Measurements from ENCODE around the gene RYR3. TPM values are rescaled to one million over a fixed set of nuclear protein-coding genes. Genes with fewer than 3 reads are reported as not detected.
"Not testable (repeated sequence)": the region's sequence is repeated elsewhere in the genome, so short reads cannot be mapped to it uniquely, and the experiment has no call there.

RYR3 gene
- total RNA-seq, 2 experiments from 2014 or later: not detected

DNA sequence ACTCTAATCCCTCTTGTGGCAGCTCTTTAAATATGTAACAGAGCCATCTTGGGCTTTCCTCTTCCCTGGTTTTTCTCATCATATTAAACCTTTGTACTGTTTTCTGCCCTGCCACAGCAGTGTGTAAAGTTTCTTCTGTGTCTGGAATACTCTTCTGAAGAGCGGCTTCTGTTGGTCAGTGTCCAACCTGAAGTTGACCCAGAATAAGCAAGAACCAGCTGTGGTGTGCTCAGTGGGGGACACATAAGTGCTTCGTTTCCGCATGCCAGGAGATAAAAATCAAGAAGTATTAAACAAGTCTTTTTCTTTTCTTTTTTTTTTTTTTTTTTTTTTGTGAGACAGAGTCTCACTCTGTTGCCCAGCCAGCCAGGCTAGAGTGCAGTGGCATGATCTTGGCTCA is 484.3 kb downstream of the RYR3 start:
- CTCF ChIA-PET: no interaction called here

DNA sequence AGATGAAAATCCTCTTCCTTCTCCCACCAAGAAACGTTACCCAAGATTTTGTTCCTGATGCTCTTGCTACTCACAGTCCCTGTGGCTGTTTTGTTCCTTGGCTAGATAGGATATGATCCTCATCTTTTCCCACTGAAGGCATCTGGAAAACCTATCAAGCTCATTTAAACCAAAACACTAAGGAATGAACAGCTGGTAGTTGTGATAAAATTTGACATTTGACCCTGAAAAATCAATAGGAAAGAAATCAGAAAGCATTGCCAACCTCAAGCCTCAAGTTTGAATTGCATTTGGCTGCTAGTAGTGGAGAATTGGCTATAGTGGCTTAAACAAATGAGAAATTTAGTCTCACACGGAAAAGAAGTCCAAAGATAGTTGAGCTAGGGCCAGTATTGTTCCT is 486.9 kb downstream of the RYR3 start:
- ChIA-PET CTCF (no interaction called here), POLR2A (no interaction called here)

More for the DNA sequence above, 484.3 kb downstream of the RYR3 start:
- POLR2A ChIA-PET: no interaction called here

DNA sequence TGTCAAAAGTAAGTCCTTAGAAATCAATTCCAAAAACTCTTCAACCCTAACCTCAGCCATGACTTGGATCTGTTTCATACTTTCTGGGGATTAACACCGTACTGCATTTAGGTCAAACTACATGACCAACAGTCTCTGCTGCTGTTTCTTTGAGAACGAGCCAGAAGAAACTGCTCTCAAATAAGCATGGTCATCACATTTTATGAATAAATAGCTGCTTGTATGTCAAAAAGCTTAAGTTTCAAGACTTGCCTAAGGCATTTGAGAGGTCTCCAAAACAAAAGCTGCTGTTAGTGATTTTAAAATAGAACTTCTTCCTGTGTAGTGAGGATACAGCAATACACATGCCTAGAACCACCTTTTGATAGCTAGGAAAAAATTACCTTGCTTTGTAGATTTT is 491.2 kb downstream of the RYR3 start:
- POLR2A ChIA-PET: no interaction called here
- CTCF ChIA-PET: interaction anchor here (0.9 kb wide), 1 partner anchor 11 kb away, joined by 3 read pairs; no protein-coding TSS in a partner anchor

DNA sequence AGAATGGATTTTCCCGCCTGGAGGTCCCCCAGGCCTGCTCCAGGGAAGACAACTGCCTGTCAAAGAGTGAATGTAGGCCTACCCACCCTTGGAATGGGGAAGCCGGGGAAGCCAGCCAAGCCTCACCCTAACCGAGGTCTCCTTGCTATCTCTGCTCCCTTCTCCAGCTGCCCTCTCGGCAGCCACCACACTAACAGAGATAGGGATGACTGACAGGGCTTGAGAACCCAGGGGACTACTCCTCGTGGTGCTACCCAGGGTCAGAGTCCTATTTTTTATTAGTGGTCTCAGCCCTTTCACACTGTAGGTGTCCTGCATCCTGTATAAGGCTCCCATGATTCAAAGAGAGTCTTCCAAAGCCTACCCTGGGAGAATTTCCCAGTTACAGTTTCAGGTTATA is 496.9 kb downstream of the RYR3 start:
- ChIA-PET CTCF (no interaction called here), POLR2A (no interaction called here)

DNA sequence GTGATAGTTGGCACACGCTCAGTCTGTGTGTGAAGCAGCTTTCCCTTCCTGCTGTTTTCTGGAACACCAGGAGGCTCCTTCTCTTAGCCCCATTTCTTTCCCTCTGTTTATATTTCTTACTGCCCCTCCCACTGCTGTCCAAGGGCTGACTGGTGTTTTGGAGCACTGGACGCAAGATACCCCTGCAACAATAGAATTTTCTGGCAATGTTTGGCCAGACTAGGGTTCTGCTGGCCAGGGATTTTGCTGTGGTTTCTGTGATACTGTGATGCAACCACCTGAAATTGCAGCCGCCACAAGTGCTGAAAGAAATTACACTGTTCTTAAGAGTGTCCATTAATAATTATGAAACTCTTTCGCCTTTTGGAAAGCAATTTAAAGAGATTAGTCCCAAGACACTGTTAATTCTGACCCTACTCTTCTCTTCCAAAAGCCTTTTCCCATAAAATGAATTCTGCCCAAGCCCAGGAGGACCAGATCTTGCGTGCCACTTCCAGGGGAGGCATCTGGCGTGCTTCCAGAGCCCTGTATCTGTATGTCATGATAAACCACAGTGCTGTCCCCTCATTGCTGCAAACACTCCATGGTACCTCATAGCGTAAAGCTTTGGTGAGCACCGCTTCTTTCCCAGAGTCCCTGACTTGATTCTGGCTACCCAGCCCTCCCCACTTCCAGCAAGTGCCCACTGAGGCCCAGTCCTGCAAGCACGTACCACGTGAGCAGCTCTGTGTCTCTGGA is 498.1 kb downstream of the RYR3 start:
- CTCF ChIA-PET: no interaction called here
- POLR2A ChIA-PET: no interaction called here

DNA sequence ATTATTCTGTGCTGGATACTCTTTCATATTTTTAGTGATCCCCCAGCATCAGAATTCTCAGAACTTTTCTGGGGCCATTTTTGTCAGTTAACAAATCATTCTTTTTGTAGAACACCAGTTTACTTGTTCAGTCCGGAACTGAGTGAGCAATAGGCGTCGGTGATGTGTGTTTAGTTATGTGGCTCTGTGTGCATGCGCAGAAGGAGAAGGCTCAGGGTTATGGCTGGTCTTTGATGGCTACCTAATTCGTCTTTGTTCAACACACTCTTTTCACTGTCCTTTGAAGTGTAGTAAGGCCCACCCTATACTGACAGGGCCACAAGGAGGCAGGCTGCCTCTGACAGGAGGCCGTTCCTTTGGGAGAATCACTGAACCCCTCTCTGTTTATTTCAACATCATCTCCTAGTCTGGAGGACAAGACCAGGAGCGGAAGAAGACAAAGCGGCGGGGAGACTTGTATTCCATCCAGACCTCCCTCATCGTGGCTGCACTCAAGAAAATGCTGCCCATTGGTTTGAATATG is 499.4 kb downstream of the RYR3 start:
- CTCF ChIA-PET: interaction anchor here (0.7 kb wide), 1 partner anchor 26 kb away, joined by 3 read pairs; no protein-coding TSS in a partner anchor
- POLR2A ChIA-PET: no interaction called here

DNA sequence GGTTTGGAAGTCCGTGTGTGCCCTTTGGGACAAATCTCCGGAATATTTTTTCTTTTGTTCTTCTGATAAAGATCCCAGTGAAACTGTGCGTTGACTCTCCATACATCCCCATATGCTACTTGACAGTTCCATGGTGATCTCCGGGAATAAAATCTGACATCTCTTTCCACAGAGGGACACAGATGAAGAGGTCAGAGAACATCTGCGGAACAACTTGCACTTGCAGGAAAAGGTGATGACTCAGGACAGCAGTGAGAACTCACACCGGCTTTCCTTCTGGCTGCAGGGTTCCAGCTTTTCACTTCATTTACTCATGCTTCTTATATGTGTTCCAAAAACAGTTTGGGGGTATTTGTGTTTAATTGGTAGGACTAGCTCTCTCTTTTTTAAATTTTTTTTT is 500.0 kb downstream of the RYR3 start:
- ChIA-PET POLR2A (no interaction called here), CTCF (no interaction called here)

DNA sequence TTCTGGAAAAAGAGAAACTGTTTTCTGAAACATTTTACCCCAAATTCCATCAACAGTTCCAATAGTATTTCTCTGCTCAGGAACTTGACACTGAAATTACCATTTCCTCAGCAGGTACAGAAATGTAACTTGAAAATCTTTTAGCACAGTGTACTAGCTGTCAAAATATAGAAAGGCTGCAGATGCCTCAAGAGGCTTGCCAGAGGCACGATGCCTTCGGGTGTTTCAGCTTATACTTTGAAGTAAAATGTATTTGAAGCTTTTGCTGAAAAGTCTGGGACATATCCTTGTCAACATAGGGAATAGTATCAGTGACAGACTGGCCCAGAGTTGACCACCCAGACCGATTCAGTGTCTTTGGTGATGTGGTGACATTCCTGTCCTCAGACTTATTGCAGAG is 503.1 kb downstream of the RYR3 start:
- ChIA-PET CTCF (no interaction called here), POLR2A (no interaction called here)

DNA sequence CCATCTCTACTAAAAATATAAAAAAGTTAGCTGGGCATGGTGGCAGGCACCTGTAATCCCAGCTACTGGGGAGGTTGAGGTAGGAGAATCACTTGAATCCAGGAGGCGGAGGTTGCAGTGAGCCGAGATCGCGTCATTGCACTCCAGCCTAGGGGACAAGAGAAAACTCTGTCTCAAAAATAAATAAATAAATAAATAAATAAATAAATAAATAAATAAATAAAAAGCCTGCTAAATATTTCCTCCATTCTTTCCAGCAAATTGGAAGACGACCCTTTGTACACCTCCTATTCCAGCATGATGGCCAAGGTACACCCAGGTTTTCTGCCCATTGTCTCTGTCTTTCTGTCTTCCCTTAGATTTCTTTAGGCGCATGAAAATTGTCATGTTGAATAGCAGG is 508.7 kb downstream of the RYR3 start:
- CTCF ChIA-PET, POLR2A ChIA-PET: not testable (repeated sequence)

DNA sequence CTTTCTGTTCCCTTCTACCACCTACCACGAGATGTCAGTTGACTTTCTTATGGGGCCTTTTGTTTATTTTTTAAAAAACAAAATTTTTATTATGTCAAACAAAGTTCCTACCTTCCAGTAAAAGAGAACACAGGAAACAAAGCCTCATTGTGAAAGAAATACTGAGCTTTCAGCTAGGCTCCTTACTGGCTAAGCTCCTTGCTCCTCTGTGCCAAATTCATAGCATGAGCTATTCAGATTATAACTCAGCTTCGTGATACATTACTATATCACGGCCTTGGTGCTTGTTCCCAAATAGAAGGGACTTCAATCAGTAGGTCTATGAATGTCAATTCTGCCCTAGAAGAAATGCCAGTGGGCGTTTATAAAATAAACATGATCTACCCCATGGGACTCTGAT is 511.7 kb downstream of the RYR3 start:
- POLR2A ChIA-PET: no interaction called here
- CTCF ChIA-PET: no interaction called here

DNA sequence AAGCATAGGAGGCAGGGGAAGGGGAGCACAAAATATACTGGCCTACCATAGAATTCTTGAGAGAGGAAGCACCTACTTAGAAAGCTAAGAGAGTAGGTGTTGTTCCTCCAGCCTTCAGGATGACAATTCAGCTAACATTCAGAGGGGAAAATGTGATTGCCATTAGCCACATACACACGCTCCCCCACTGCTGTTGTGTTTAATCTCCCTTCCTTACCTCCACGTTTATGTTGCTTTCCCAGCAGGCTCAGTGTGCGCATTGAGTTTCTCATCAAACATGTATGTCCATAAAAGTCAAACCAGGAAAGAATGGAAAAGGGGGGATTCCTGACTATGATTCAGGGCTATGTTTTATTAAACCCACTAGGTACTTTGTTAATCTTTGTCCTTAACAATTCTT is 512.4 kb downstream of the RYR3 start:
- POLR2A ChIA-PET: no interaction called here
- CTCF ChIA-PET: interaction anchor here (0.6 kb wide), 1 partner anchor 27 kb away, joined by 3 read pairs; no protein-coding TSS in a partner anchor

DNA sequence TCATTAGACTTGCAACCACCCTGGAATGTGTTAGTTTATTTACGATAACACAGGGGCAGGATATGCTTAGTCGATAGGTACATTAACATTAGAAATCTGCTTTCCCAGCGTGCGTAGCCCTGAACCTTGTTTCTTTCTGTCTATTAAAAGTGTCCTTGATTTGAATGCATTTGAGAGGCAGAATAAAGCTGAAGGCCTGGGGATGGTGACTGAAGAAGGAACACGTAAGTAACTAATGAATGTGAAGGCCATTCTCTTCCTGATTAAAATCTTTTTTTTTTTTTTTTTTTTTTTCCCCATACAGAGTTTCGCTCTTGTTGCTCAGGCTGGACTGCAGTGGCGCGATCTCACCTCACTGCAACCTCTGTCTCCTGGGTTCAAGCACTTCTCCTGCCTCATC is 514.7 kb downstream of the RYR3 start:
- ChIA-PET POLR2A (no interaction called here), CTCF (interaction anchor here (0.7 kb wide), 1 partner anchor 850 kb away, joined by 3 read pairs; no protein-coding TSS in a partner anchor)

DNA sequence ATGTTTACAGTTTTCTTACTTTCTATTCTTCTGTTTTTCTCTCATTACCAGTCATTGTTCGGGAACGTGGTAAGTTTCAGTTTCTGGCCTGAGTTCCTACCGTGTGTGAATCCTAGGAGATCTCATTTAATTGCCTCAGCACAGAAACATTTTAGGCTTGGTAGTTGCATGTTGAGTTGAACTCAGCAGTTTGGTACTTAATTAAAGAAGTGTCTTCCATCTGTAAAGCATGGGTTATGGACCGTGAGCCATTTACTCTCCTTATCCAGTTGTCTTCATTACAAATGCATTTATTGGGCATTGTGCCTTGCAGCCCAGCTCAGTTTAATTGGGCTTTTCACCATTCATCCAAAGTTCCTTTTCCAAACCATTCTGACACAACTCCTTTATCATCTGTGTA is 515.4 kb downstream of the RYR3 start:
- CTCF ChIA-PET: no interaction called here
- POLR2A ChIA-PET: no interaction called here

DNA sequence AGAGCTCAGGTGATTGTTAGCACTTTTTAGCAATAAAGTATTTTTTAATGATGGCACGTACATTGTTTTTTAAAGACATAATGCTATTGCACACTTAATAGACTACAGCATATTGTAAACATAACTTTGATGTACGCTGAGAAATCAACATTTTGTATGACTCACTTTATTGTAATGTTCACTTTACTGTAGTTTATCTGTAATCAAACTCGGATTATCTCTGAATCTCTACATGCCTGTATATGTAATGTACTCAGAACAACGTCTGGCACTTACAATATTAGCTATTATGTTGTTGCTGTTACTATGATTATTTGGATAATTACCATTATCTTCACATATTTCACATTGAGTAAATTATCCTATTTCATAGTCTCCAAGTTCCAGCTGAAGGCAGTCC is 519.6 kb downstream of the RYR3 start:
- ChIA-PET POLR2A (no interaction called here), CTCF (no interaction called here)

DNA sequence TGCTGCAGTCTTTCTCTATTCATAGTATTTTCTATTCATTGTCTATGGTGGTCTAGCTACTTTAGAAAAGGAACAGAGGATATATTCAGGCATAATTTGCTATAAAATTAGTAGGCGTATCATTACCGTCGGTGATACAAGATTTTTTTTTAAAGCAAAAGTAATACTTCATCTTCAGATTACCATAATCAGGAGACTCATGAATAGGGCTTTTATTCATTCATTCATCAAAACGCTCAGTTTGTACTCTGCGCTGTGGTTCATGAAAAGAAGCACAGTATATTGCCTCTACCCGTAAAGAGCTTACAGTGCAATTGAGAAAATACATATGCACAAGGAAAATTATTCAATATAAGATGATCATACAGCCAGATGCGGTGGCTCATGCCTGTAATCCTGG is 520.9 kb downstream of the RYR3 start:
- POLR2A ChIA-PET: no interaction called here
- CTCF ChIA-PET: no interaction called here

DNA sequence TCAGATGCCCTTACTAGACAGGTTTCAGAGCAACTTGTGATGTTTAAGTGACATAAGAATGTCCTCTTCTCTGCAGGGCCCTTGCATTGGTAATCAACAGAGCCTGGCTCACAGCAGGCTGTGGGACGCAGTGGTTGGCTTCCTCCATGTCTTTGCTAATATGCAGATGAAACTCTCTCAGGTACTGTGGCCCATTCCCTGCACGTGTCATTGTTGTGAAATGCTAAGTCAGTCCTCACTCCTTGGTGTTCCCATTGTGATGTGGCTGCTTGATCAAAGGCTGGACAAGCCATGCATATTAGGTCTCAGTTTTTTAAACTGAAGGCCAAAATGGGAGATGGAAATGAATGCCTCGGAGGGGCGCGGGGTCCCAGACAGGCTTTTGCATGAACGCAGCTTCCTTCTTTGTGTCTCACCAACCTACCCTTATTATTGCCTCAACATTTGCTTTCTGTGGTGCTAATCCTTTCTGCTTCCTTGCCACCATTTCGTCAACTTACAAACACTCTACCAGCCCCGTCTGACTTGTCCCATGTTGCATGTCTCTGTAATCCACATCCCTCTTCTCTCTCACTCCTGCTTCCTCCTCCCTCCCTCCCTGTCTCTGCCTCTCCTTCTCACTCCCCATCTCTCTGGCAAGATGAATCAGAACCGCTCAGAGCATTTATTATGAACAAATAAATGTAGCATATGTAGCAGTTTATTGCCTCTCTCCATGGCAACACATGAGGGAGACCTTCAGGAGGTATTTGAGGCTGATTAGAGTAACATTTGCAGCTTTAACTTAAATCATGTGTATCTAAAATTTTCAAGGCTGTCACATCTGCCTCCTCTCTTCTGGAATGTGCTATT is 524.4 kb downstream of the RYR3 start:
- CTCF ChIA-PET: no interaction called here
- POLR2A ChIA-PET: no interaction called here

DNA sequence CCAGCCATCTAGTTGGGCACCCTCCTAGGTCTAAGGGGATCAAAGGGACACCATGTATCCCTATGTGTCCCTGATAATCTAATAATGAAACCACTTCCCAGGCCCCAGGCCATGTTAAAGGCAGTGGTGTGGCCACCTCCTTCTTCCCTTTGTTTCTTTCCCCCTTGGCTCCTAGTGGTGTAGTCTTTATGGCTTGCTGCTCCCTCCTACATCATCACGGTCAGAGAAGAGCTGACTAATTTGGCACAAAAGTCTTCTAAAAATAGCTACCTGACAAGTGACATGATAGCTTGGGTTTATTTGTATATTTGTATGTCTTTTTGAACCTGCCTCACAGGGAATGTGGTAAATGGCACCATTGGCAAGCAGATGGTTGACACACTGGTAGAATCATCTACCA is 526.5 kb downstream of the RYR3 start:
- POLR2A ChIA-PET: no interaction called here
- CTCF ChIA-PET: no interaction called here

DNA sequence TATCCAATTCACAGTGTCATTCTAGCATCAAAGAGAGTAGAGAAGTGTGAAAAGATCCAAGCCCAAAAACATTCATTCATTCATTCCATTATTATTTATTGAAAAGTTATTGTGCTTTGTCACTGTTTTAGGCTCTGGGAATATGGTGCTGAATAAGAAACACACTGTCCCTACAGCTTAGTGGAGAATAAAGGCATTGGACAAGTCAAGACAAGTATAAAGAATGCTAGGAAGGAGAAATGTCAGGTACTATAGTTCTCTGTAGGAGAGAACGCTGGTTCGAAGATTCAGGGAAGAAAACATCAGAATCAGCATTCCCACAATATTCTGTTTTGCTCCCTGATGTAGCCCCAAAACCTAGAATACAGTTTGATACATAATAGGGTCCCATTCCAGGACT is 528.8 kb downstream of the RYR3 start:
- ChIA-PET POLR2A (no interaction called here), CTCF (no interaction called here)

DNA sequence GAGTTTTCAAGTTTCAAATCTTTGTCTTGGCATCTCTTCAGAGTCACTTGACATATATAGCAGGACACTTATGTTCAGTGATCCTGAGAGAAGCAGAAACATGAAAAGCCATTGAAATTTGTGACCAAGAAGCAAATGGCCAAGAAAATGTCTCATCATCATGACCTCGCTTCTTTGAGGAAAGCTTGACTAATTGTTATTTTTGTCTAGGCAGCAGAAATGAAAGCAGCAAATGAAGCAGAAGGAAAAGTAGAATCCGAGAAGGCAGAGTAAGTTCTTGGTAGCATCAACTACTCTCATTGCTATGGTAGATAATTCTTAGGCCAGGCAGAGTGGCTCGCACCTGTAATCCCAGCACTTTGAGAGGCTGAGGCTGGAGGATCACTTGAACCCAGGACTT is 529.8 kb downstream of the RYR3 start:
- CTCF ChIA-PET: no interaction called here

DNA sequence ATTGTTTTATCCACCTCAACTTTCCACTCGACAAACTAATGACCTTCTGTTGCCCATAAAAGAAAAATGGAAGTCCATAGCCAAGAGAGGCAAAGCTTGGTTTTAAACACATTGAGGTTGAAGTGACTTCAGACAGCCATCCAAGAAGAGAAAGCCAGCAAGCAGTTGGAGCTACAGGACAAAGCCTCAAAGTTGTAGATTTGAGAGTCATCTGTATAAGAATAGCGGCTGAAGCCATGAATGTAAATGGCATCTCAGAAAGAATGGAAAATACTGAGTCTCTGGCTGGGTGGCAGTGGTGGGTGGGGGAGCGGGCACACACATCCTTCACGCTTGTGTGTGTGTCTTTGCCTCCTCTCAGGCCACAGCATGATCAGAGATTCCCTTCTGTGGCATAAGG is 533.4 kb downstream of the RYR3 start:
- ChIA-PET CTCF (no interaction called here), POLR2A (no interaction called here)

More for the DNA sequence above, 529.8 kb downstream of the RYR3 start:
- POLR2A ChIA-PET: no interaction called here

DNA sequence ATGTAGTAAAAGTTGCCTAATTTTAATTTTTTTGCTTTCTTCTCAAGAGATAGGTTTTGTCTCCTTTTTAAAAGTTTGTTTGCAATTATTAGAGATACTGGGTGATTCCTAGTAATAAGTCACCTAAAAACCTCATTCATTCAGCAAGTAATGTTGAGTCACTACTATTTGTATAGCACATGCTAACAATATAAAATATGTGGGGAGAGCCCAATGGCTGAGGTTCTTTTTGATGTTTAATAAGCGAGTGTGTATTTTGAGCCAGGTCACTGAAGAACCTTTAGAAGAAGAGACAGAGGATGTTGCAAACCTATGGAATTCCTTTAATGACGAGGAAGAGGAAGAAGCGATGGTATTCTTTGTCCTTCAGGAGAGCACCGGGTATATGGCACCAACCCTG is 533.8 kb downstream of the RYR3 start:
- CTCF ChIA-PET: no interaction called here
- POLR2A ChIA-PET: no interaction called here
